HG02588 (cell line): Measurements from ENCODE around the gene KIF13A.
"Not testable (repeated sequence)": the region's sequence is repeated elsewhere in the genome, so short reads cannot be mapped to it uniquely, and the experiment has no call there.

Source experiments
- ATAC-seq: cut with Tn5 transposase; IDR thresholded peaks from one replicate; pipeline ENCODE4 v1.9.1; 2021; ENCODE audit warnings: mild to moderate bottlenecking, moderate library complexity; ENCODE audit not compliant: unreplicated experiment

The KIF13A gene

GRCh38 chr6:17877196-17877894 lies 110.1 kb downstream of the KIF13A start:
- no peak for ATAC-seq

DNA sequence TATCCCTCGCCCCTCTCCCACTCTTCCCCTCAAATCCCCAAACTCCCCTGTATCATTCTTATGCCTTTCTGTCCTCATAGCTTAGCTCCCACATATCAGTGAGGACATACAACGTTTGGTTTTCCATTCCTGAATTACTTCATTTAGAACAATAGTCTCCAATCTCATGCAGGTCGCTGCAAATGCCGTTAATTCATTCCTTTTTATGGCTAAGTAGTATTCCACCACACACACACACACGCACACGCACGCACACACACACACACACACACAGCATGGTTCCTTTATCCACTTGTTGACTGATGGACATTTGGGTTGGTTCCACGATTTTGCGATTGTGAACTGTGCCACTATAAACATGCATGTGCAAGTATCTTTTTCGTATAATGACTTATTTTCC lies 112.7 kb downstream of the KIF13A start:
- ATAC-seq, result no peak

- ATAC-seq, result no peak
Measured at GRCh38 chr6:17872908-17873307, 114.5 kb downstream of the KIF13A start.

GRCh38 chr6:17871836-17872235 lies 115.6 kb downstream of the KIF13A start:
- ATAC-seq, result no peak

GRCh38 chr6:17871189-17871519 lies 116.3 kb downstream of the KIF13A start:
- no peak for ATAC-seq

DNA sequence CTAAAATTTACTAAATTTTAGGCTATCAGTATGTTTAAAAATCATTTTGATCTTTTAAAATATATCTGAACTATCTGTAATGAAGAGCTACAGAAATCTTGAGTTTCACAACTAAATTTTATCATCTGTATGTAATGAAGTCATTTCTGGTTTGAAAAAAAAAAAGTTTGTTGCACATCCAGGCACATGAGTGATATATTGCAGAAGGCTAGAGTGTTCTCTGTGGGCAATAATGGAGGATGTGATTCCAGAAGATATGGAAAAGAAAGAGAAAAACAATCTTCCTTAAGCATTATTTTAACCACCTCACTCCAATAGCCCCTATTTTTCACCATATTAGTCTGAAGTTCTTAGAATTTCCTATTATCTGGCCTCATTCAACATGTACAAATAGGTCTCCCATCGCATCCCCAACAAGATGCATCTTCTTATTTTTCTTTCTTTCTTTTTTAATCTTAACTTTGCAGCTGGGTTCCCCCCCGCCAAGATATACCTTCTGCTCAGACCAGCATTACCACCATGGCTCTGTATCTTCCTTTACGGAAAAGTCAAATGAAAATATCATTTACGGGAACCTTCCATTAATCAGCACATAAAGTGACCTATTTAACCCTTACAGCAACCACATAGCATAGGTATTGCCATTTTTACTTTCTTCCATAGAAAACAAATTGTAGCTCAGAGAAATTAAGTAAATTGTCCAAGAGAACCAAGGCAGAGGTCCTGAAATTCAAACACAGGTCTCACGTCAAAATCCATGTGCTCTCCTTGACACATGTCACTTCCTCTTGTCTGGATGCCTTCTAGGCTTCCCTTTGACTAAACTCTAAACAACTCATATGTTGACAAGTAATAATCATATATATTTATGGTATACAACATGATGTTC lies 116.9 kb downstream of the KIF13A start:
- no peak for ATAC-seq

DNA sequence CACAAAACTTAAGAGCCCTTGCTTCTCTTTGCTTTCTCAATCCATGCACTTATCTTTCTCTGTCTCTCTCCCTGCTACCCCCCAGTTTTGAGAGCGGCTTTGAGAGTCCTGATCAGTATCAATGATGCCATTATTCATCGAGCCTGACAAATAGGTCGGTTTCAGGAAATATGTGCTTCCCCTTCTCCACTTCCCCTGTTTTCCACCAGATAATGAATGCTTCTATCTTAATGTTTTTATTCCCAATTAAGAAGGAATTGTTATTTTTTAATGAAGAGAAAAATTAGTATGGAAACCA lies 117.7 kb downstream of the KIF13A start:
- no peak for ATAC-seq

- ATAC-seq, result no peak
Measured at GRCh38 chr6:17869010-17869752, 118.3 kb downstream of the KIF13A start.

DNA sequence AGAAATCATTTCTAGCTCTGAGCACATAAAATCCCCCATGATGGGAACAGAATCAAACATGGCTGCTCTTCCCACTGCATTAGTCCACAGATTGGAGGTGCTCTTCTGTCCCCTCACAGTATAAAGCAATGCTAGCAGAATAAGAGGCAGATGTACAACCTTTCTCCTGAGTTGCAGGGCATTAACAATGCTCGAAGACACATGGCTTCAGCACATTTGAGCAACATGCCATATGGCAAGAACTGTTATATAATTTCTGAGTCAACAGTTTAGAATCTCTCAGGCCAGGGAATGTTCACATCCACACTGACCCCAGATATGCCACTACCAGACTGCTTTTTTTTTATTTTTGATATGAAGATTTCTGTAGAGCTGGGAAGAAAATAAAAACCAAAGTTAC lies 119.6 kb downstream of the KIF13A start:
- no peak for ATAC-seq

- ATAC-seq, result no peak
Measured at GRCh38 chr6:17866876-17867444, 120.5 kb downstream of the KIF13A start.

GRCh38 chr6:17865798-17866725 lies 121.4 kb downstream of the KIF13A start:
- no peak for ATAC-seq

- no peak for ATAC-seq
Measured at GRCh38 chr6:17865243-17865642, 122.2 kb downstream of the KIF13A start.

DNA sequence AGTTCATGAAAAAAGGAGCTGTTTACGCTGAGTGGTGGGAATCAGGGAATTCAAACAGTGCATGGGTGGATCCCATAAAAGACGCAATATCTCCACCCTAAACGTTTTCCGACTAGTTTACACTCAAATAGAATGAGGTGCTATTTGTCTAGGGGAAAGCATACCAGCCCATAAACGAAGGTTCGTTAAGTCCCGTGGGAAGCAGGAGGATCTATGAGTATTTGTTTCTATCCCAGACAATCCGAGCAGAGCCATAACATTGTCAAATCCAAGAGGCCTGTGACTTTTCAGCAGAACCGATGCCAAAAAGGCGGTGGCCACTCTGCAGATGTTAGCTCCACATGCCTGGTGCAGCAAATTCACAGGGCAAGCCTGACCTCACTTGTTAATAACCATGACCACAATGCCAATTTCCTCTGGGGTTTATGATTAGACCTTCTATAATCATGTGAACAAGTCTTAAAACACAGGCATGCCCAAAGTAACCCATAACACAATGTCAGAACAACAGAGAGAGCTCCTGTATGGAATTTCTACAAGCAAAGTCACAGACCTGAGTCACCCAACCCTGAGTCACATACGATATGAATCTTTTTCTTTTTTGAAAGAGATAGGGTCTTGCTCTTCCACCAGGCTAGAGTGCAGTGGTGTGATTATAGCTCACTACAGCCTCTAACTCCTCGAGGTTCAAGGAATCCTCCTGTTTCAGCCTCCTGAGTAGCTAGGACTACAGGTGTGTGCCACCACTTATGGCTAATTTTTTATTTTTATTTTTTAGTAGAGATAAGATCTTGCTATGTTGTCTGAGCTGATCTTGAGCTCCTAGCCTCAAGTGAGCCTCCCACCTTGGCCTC lies 123.3 kb downstream of the KIF13A start:
- no peak for ATAC-seq

- no peak for ATAC-seq
Measured at GRCh38 chr6:17861361-17861760, 126.1 kb downstream of the KIF13A start.

- ATAC-seq, result no peak
Measured at GRCh38 chr6:17859846-17860245, 127.6 kb downstream of the KIF13A start.

- no peak for ATAC-seq
Measured at GRCh38 chr6:17858584-17858983, 128.9 kb downstream of the KIF13A start.

DNA sequence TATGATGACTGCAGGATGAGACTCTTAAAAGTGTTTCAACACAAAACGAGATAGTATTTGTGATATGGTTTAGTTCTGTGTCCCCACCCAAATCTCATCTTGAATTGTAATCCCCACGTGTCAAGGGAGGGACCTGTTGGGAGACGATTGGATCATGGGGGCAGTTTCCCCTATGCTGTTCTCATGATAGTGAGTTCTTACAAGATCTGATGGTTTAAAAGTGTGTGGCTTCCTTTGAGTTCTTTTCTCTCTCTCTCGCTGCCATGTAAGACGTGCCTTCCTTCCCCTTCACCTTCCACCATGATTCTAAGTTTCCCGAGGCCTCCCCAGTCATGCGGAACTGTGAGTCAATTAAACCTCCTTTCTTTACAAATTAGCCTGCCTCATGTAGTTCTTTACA lies 130.2 kb downstream of the KIF13A start:
- ATAC-seq, result not testable (repeated sequence)

DNA sequence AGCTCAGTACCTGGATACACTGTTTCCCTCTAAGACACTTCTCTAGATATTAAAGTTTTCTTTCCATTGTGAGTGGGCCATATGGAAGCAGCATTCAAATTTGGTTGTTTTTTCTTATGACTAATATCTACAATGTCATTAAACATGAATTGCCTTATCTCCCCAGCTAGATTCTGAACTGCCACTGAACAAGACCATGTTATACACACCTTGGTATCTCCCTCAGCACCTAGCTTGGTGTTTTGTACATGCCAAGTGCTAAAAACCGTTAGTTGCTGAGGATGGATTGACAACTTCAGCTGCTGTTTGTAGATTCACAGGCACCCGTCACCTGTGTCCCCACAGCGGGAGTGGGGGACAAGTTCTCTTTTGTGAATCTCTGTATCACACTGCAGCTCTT lies 131.1 kb downstream of the KIF13A start:
- ATAC-seq, result no peak

- ATAC-seq, result no peak
Measured at GRCh38 chr6:17855381-17855780, 132.1 kb downstream of the KIF13A start.

DNA sequence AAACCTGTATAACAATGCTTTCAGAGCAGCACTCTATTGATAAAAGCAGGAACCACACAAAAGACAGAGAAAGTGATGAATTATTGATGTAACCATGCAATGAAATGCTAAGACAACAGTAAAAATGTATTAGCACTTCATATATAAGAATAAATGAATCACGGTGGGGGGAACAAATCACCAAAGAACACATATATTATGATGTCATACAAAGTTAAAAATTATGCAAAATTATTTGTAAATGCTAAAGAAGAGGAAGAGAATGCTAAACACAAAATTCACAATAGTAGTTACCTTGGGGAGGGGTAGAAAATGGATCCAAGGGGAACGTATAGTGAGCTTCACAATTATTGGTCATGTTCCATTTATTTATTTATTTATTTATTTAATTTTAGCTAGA lies 133.9 kb downstream of the KIF13A start:
- ATAC-seq, result no peak
